Measurements from ENCODE around the gene FAM8A1.

FAM8A1 gene

DNA sequence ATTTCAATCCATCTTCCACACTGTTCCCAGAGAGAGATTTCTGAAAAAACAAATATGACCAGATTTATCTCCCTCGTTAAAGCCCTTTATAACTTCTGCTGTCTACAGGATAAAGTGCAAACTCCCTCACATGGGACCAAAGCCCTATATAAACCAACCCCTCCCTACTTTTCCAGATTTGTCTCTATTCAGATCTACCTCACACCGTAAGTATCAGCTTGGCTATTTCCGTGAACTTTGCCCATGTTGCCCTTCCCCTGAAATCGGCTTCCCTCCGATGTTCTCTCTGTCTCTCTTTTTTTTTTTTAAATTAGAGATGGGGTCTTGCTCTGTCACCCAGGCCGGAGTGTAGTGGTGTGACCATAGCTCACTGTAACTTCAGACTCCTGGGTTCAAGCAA is 12.1 kb upstream of the FAM8A1 start:
- peaks cover 9% of the 10 kb centered on the region for H3K4me1 Mint-ChIP-seq
- no peak overlapping the region for H3K27ac Mint-ChIP-seq
- no peak for ATAC-seq

GRCh38 chr6:17589406-17590096 is 10.6 kb upstream of the FAM8A1 start:
- DNase-seq (ENCODE audit: low spot score in 2 of 2) (no peak), ATAC-seq (peak; percentile 62)
- Mint-ChIP-seq H3K9me3 (no peaks in the 10 kb centered on the region), H3K36me3 (no peaks in the 10 kb centered on the region), H3K27ac (no peak overlapping the region), H3K4me3 (no peak overlapping the region), H3K4me1 (no peaks in the 10 kb centered on the region)

More for the DNA sequence above, 12.1 kb upstream of the FAM8A1 start:
- DNase-seq (ENCODE audit: low spot score in 2 of 2): no peak
- H3K36me3 Mint-ChIP-seq: no peaks in the 10 kb centered on the region
- H3K4me3 Mint-ChIP-seq: no peak overlapping the region
- H3K9me3 Mint-ChIP-seq: no peaks in the 10 kb centered on the region

DNA sequence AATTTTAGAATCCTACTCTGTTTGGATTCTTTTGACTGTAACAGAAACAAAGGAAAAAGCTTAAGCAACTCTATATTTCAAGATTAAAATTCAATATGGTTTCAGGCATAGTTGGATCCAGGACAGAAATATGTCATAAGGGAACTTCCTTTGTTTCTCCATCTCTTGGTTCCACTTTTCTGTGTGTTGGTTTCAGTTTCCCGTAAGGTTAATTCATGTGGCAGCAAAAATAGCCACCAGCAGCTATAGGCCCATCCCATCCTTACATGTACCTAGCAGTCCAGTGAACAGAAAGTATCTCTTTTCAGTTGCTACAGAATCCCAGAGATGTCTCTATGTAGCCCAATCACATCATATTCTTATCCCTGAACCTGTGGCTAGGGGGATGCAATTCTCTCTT is 8.8 kb upstream of the FAM8A1 start:
- Mint-ChIP-seq H3K4me1 (no peaks in the 10 kb centered on the region), H3K4me3 (no peak overlapping the region), H3K36me3 (no peaks in the 10 kb centered on the region), H3K27ac (no peak overlapping the region), H3K9me3 (no peaks in the 10 kb centered on the region)
- no peak for ATAC-seq
- no peak for DNase-seq (ENCODE audit: low spot score in 2 of 2)

DNA sequence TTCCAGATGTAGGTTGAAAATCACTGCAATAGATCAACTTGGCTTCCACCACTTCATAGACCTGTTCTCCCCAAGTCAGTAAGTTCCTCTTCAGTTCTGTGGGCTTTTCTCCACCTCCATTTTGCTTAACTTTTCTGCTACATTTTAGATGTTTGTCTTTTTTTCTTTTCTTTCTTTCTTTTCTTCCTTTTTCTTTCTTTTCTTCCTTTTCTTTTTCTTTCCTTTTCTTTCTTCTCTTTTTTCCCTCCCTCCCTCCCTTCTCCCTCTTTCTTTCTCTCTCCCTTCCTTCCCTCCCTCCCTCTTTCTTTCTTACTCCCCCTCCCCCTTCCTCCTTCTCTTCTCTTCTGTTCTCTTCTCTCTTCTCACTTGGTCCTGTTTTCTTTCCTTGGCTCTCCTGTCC is 6.9 kb upstream of the FAM8A1 start:
- Mint-ChIP-seq H3K27ac (no peak overlapping the region), H3K4me3 (no peak overlapping the region), H3K36me3 (no peaks in the 10 kb centered on the region), H3K4me1 (no peaks in the 10 kb centered on the region), H3K9me3 (no peaks in the 10 kb centered on the region)
- no peak for ATAC-seq
- no peak for DNase-seq (ENCODE audit: low spot score in 2 of 2)

DNA sequence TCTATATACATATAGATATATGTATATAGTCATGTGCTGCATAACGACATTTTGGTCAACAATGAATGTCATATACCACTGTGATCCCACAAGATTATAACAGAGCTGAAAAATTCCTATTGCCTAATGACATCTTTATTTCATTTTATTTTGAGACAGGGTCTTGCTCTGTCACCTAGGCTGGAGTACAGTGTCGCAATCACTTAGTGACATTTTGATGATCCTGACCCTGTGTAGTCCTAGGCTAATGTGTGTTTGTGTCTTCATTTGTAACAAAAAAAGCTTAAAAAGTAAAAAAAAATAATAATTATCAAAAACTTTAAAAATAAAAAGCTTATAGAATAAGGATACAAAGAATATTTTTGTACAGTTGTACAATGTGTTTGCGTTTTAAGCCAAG is 4.0 kb upstream of the FAM8A1 start:
- peaks cover 6% of the 10 kb centered on the region for H3K4me1 Mint-ChIP-seq
- no peak overlapping the region for H3K4me3 Mint-ChIP-seq
- no peak overlapping the region for H3K27ac Mint-ChIP-seq
- DNase-seq (ENCODE audit: low spot score in 2 of 2): no peak
- H3K9me3 Mint-ChIP-seq: no peaks in the 10 kb centered on the region
- peaks cover 10% of the 10 kb centered on the region for H3K36me3 Mint-ChIP-seq
- no peak for ATAC-seq

- ATAC-seq: peak; percentile 75
- peaks cover 32% of the 10 kb centered on the region for H3K4me1 Mint-ChIP-seq
- DNase-seq (ENCODE audit: low spot score in 2 of 2): peak; percentile 45 to 82
- H3K36me3 Mint-ChIP-seq: peaks cover 40% of the 10 kb centered on the region
- H3K4me3 Mint-ChIP-seq: peak overlapping the region; percentile 79
- H3K9me3 Mint-ChIP-seq: no peaks in the 10 kb centered on the region
- peak overlapping the region; percentile 85 for H3K27ac Mint-ChIP-seq
Measured at GRCh38 chr6:17600527-17601385, 654 bp downstream of the FAM8A1 start.

GRCh38 chr6:17601386-17601703 is 1.2 kb downstream of the FAM8A1 start:
- ATAC-seq (no peak), DNase-seq (ENCODE audit: low spot score in 2 of 2) (no peak)
- H3K4me3 Mint-ChIP-seq: peak overlapping the region; percentile 79
- peaks cover 32% of the 10 kb centered on the region for H3K4me1 Mint-ChIP-seq
- H3K27ac Mint-ChIP-seq: peak overlapping the region; percentile 85
- H3K9me3 Mint-ChIP-seq: no peaks in the 10 kb centered on the region
- H3K36me3 Mint-ChIP-seq: peaks cover 46% of the 10 kb centered on the region

DNA sequence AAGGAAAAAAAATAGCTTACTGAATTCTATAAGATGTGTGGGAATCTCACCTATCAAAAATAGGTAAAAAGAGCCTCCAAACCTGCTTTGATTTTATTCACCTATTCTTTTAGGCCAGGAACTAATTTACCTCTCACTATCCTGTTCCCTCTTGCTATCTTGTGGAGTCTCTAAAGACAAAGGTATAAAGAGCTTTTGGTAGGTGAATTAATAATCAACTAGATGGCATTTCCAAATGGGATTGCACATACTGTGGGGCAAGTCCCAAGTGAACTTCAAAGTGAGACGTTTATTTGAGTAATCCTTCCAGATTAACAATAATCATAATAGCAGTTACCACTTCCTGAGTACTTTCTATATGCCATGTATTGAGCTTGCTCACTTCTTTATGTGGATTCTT is 2.8 kb downstream of the FAM8A1 start:
- peak overlapping the region; percentile 79 for H3K4me3 Mint-ChIP-seq
- DNase-seq (ENCODE audit: low spot score in 2 of 2): no peak
- peaks cover 54% of the 10 kb centered on the region for H3K36me3 Mint-ChIP-seq
- peak overlapping the region; percentile 11 for H3K27ac Mint-ChIP-seq
- H3K4me1 Mint-ChIP-seq: peaks cover 32% of the 10 kb centered on the region
- peak; percentile 40 for ATAC-seq
- H3K9me3 Mint-ChIP-seq: no peaks in the 10 kb centered on the region

GRCh38 chr6:17606606-17607005 is 6.5 kb downstream of the FAM8A1 start:
- DNase-seq (ENCODE audit: low spot score in 2 of 2): no peak
- Mint-ChIP-seq H3K36me3 (peaks cover 61% of the 10 kb centered on the region), H3K4me1 (peaks cover 21% of the 10 kb centered on the region), H3K4me3 (no peak overlapping the region), H3K27ac (peak overlapping the region; percentile 17), H3K9me3 (no peaks in the 10 kb centered on the region)
- no peak for ATAC-seq

- ATAC-seq (no peak), DNase-seq (ENCODE audit: low spot score in 2 of 2) (no peak)
- no peak overlapping the region for H3K4me3 Mint-ChIP-seq
- H3K4me1 Mint-ChIP-seq: no peaks in the 10 kb centered on the region
- peaks cover 76% of the 10 kb centered on the region for H3K36me3 Mint-ChIP-seq
- no peak overlapping the region for H3K27ac Mint-ChIP-seq
- no peaks in the 10 kb centered on the region for H3K9me3 Mint-ChIP-seq
Measured at GRCh38 chr6:17610835-17611234, 10.7 kb downstream of the FAM8A1 start.

- no peak for DNase-seq (ENCODE audit: low spot score in 2 of 2)
- peaks cover 2% of the 10 kb centered on the region for H3K4me1 Mint-ChIP-seq
- H3K27ac Mint-ChIP-seq: peak overlapping the region; percentile 45
- no peaks in the 10 kb centered on the region for H3K9me3 Mint-ChIP-seq
- peaks cover 78% of the 10 kb centered on the region for H3K36me3 Mint-ChIP-seq
- H3K4me3 Mint-ChIP-seq: no peak overlapping the region
- ATAC-seq: no peak
Measured at GRCh38 chr6:17612048-17612447, 11.9 kb downstream of the FAM8A1 start.

DNA sequence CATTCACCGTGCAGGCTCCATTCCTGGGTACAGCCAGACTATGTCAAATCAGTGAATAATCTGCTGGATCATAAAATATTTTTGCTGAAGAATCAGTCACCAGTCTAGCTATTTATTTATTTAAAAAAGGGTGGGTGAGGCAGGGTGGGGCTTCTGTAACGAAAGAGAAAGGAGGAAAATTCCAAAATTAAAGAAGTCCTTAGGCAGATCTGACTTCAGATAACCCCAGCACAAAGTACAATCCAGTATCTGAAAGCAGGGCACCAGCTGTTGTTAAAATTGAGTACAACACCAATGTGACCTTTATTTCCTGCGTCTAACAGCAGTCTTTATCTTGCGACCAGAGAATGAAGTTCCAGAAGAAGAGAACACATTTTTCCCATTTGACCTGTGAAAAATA is 15.7 kb downstream of the FAM8A1 start:
- Mint-ChIP-seq H3K36me3 (peaks cover 91% of the 10 kb centered on the region), H3K4me3 (no peak overlapping the region), H3K9me3 (no peaks in the 10 kb centered on the region), H3K27ac (no peak overlapping the region), H3K4me1 (peaks cover 17% of the 10 kb centered on the region)
- no peak for DNase-seq (ENCODE audit: low spot score in 2 of 2)
- no peak for ATAC-seq

DNA sequence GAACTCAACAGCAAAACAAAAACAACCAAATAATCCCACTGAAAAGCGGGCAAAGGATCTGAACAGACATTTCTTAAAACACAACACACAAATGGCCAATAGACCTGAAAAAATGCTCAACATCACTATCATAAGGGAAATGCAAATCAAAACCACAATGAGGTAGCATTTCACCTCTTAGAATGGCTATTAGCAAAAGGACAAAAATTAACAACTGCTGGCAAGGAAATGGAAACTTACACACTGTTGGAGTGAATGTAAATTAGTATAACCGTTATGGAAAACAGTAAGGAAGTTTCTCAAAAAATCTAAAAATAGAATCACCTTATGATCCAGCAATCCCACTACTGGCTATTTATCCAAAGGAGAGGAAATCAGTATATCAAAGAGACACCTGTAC is 20.9 kb downstream of the FAM8A1 start:
- Mint-ChIP-seq H3K4me3 (no peak overlapping the region), H3K9me3 (no peaks in the 10 kb centered on the region), H3K4me1 (peaks cover 22% of the 10 kb centered on the region), H3K36me3 (peaks cover 100% of the 10 kb centered on the region), H3K27ac (peak overlapping the region; percentile 7)
- DNase-seq (ENCODE audit: low spot score in 2 of 2): no peak
- ATAC-seq: no peak

DNA sequence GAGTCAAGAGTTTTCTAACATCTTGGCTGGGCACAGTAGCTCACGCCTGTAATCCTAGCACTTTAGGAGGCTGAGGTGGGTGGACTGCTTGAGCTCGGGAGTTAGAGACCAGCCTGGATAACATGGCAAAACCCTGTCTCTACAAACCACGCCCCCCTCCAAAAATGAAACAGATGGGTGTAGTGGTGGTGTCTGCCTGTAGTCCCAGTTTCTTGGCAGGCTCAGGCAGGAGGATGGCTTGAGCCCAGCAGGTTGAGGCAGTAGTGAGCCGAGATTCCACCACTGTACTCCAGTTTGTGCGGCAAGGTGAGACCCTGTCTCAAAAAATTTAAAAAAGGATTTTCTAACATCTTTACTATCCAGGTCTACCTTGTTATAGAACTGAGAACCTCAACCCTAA is 22.0 kb downstream of the FAM8A1 start:
- Mint-ChIP-seq H3K4me3 (no peak overlapping the region), H3K4me1 (peaks cover 19% of the 10 kb centered on the region), H3K36me3 (peaks cover 100% of the 10 kb centered on the region), H3K27ac (no peak overlapping the region), H3K9me3 (no peaks in the 10 kb centered on the region)
- ATAC-seq (no peak), DNase-seq (ENCODE audit: low spot score in 2 of 2) (no peak)

- H3K27ac Mint-ChIP-seq: peak overlapping the region; percentile 56
Measured at GRCh38 chr6:17624396-17624795, 24.3 kb downstream of the FAM8A1 start.

DNA sequence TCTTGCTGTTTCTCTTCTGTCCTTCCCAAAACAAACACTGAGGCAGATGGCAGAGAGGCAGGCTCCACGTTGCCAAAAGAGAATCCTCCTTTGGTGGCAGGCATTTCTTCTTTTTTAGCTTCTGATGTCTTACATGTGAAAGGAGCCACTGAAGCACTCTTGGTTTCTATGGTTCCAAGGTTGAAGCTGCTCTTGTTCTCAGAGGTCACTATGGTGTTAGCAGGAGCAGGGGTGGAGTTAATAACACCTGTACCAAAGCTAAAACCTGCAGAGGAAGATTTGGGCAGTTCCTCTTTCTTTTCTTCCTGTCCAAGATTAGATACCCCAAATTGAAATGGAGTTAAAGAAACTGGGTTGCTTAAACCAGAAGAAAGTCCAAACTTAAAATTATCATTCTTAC is 28.8 kb downstream of the FAM8A1 start:
- no peak overlapping the region for H3K4me3 Mint-ChIP-seq
- peaks cover 25% of the 10 kb centered on the region for H3K4me1 Mint-ChIP-seq
- H3K36me3 Mint-ChIP-seq: peaks cover 100% of the 10 kb centered on the region
- DNase-seq (ENCODE audit: low spot score in 2 of 2) (no peak), ATAC-seq (no peak)
- peak overlapping the region; percentile 56 for H3K27ac Mint-ChIP-seq
- no peaks in the 10 kb centered on the region for H3K9me3 Mint-ChIP-seq

More at GRCh38 chr6:17624396-17624795, 24.3 kb downstream of the FAM8A1 start:
- Mint-ChIP-seq H3K36me3 (peaks cover 100% of the 10 kb centered on the region), H3K9me3 (no peaks in the 10 kb centered on the region), H3K4me3 (no peak overlapping the region), H3K4me1 (peaks cover 9% of the 10 kb centered on the region)
- no peak for DNase-seq (ENCODE audit: low spot score in 2 of 2)
- no peak for ATAC-seq
